Mesendoderm (in vitro differentiated cells): ENCODE results near the gene KDELR3.
A peak's percentile ranks its signal among the peaks of the same experiment; 100 is the strongest.

Experiments
- DNase-seq: peaks from one replicate; pipeline ENCODE4 v3.0.0; 2013
- H2AK5ac ChIP-seq: 2 replicates; pipeline ENCODE4 v1.6.1; 2013; ENCODE audit warnings: low read length, inconsistent platforms
- H2BK120ac ChIP-seq: 2 replicates; pipeline ENCODE4 v1.6.1; 2013; ENCODE audit warnings: low read depth, mild to moderate bottlenecking, low read length, moderate library complexity, mixed read lengths
- H2BK15ac ChIP-seq: replicated peaks from 2 replicates; pipeline ENCODE4 v1.6.1; 2013; ENCODE audit warnings: low read depth, mild to moderate bottlenecking, moderate library complexity
- H2BK5ac ChIP-seq: 2 replicates; pipeline ENCODE4 v1.6.1; 2013; ENCODE audit warnings: low read length, inconsistent platforms
- H3K18ac ChIP-seq: 2 replicates; pipeline ENCODE4 v1.6.1; 2013; ENCODE audit warnings: mild to moderate bottlenecking, low read length, mixed read lengths
- H3K23ac ChIP-seq: one replicate; pipeline ENCODE4 v1.6.1; 2013; ENCODE audit warnings: low read length
- H3K27ac ChIP-seq: 2 replicates; pipeline ENCODE4 v1.5.1; 2013; ENCODE audit warnings: low read depth, mild to moderate bottlenecking, inconsistent platforms, low read length, moderate library complexity
- H3K27me3 ChIP-seq: 2 replicates; pipeline ENCODE4 v1.6.1; 2013; ENCODE audit warnings: low read length, control low read depth, mild to moderate bottlenecking, inconsistent platforms; ENCODE audit not compliant: insufficient read depth, poor library complexity
- H3K36me3 ChIP-seq: 2 replicates; pipeline ENCODE4 v1.6.1; 2013; ENCODE audit warnings: low read length, inconsistent platforms; ENCODE audit not compliant: control insufficient read depth, insufficient read depth
- H3K4ac ChIP-seq: one replicate; pipeline ENCODE4 v1.6.1; 2013; ENCODE audit warnings: low read depth, mild to moderate bottlenecking, low read length, moderate library complexity
- H3K4me1 ChIP-seq: 2 replicates; pipeline ENCODE4 v1.6.1; 2013; ENCODE audit warnings: low read depth, low read length, inconsistent platforms; ENCODE audit not compliant: control insufficient read depth
- H3K4me2 ChIP-seq: 2 replicates; pipeline ENCODE4 v1.6.1; 2013; ENCODE audit warnings: low read length
- H3K4me3 ChIP-seq: 2 replicates; pipeline ENCODE4 v1.5.1; 2013; ENCODE audit warnings: mild to moderate bottlenecking, low read length
- H3K56ac ChIP-seq: one replicate; pipeline ENCODE4 v1.6.1; 2013; ENCODE audit warnings: low read length
- H3K79me1 ChIP-seq: 2 replicates; pipeline ENCODE4 v1.6.1; 2013; ENCODE audit warnings: low read length, inconsistent platforms
- H3K79me2 ChIP-seq: 2 replicates; pipeline ENCODE4 v1.6.1; 2013; ENCODE audit warnings: mild to moderate bottlenecking, low read length; ENCODE audit not compliant: control insufficient read depth, insufficient read depth
- H3K9ac ChIP-seq: 2 replicates; pipeline ENCODE4 v1.6.1; 2013; ENCODE audit warnings: low read length, inconsistent platforms
- H4K5ac ChIP-seq: one replicate; pipeline ENCODE4 v1.6.1; 2013; ENCODE audit warnings: low read length
- H4K8ac ChIP-seq: one replicate; pipeline ENCODE4 v1.6.1; 2013; ENCODE audit warnings: low read depth, mild to moderate bottlenecking, control low read depth, low read length, moderate library complexity
- WGBS: extraction: QIAGEN DNeasy Blood & Tissue Kit; methylation state at CpG from one replicate; pipeline ENCODE4 v1.1.7; 2013; ENCODE audit warnings: low lambda C conversion rate, missing lambda C conversion rate; ENCODE audit not compliant: insufficient coverage; ENCODE audit errors: extremely low coverage; 5-methylcytosine and 5-hydroxymethylcytosine counted together

The KDELR3 gene

GRCh38 chr22:38422611-38423511 lies 45.0 kb upstream of the KDELR3 start:
- H3K4me3 ChIP-seq = no peak overlapping the region
- no CpG with 5 or more reads among the region's 21 CpGs for WGBS
- H3K27ac ChIP-seq = no peak overlapping the region
- no peak overlapping the region for H3K18ac ChIP-seq
- H3K4me2 ChIP-seq = no peak overlapping the region
- H2BK15ac ChIP-seq = no peak overlapping the region
- no peaks in the 10 kb centered on the region for H3K36me3 ChIP-seq
- no peak overlapping the region for H3K23ac ChIP-seq
- DNase-seq = peak; percentile 58
- no peak overlapping the region for H4K5ac ChIP-seq
- H3K79me2 ChIP-seq = no peaks in the 10 kb centered on the region
- H2BK120ac ChIP-seq = no peak overlapping the region
- no peak overlapping the region for H2BK5ac ChIP-seq
- no peaks in the 10 kb centered on the region for H3K27me3 ChIP-seq
- H3K4me1 ChIP-seq = peaks cover 1% of the 10 kb centered on the region
- peak overlapping the region; percentile 68 for H3K56ac ChIP-seq
- H3K9ac ChIP-seq = peak overlapping the region; percentile 12
- no peaks in the 10 kb centered on the region for H3K79me1 ChIP-seq
- no peak overlapping the region for H3K4ac ChIP-seq
- H4K8ac ChIP-seq = no peak overlapping the region
- no peak overlapping the region for H2AK5ac ChIP-seq

GRCh38 chr22:38423512-38424503 lies 44.1 kb upstream of the KDELR3 start:
- H2BK15ac ChIP-seq = no peak overlapping the region
- H3K56ac ChIP-seq = no peak overlapping the region
- H3K4ac ChIP-seq = no peak overlapping the region
- no peak for DNase-seq
- peaks cover 1% of the 10 kb centered on the region for H3K4me1 ChIP-seq
- no peak overlapping the region for H3K27ac ChIP-seq
- no peaks in the 10 kb centered on the region for H3K27me3 ChIP-seq
- no peaks in the 10 kb centered on the region for H3K79me1 ChIP-seq
- H4K8ac ChIP-seq = no peak overlapping the region
- H3K18ac ChIP-seq = no peak overlapping the region
- H3K4me3 ChIP-seq = no peak overlapping the region
- H2AK5ac ChIP-seq = no peak overlapping the region
- no peak overlapping the region for H3K23ac ChIP-seq
- H3K79me2 ChIP-seq = no peaks in the 10 kb centered on the region
- no peak overlapping the region for H2BK5ac ChIP-seq
- H3K9ac ChIP-seq = no peak overlapping the region
- no CpG with 5 or more reads among the region's 18 CpGs for WGBS
- H3K4me2 ChIP-seq = no peak overlapping the region
- no peak overlapping the region for H2BK120ac ChIP-seq
- H4K5ac ChIP-seq = no peak overlapping the region
- H3K36me3 ChIP-seq = no peaks in the 10 kb centered on the region

DNA sequence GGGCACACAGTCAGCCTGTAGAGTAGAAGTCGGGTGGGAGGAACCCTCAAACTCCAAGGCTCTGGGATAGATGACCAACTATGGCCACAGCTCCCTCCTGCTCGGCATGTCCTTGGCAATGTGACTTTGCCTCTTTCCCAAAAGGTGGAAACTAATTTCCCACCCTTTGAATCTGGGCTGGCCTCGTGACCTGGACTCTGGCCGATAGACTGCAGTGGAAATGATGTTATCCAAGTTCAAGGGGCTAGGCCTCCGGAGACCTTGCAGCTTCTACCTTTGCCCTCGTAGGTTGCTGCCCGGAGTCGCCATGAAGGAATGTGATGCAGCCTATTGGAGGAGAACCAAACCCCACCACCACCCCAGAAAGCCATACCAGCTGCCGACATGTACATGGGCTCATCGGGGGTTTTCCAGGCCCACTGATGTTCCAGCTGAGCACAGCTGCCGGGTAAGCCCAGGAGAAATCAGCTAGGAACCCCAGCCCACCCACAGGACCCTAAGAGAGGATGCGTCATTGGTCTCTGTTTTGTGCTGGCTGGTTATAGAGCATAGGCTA lies 43.3 kb upstream of the KDELR3 start:
- no peaks in the 10 kb centered on the region for H3K79me1 ChIP-seq
- no peak overlapping the region for H2AK5ac ChIP-seq
- H3K9ac ChIP-seq = no peak overlapping the region
- H2BK15ac ChIP-seq = no peak overlapping the region
- no peak overlapping the region for H3K4me3 ChIP-seq
- H4K8ac ChIP-seq = no peak overlapping the region
- no peak overlapping the region for H4K5ac ChIP-seq
- no peak overlapping the region for H2BK120ac ChIP-seq
- no peak overlapping the region for H3K56ac ChIP-seq
- H3K4me1 ChIP-seq = peaks cover 1% of the 10 kb centered on the region
- WGBS = no CpG with 5 or more reads among the region's 12 CpGs
- no peaks in the 10 kb centered on the region for H3K79me2 ChIP-seq
- no peak overlapping the region for H3K18ac ChIP-seq
- H3K4ac ChIP-seq = no peak overlapping the region
- H3K27ac ChIP-seq = no peak overlapping the region
- no peak for DNase-seq
- H3K23ac ChIP-seq = no peak overlapping the region
- H3K27me3 ChIP-seq = no peaks in the 10 kb centered on the region
- no peaks in the 10 kb centered on the region for H3K36me3 ChIP-seq
- no peak overlapping the region for H3K4me2 ChIP-seq
- no peak overlapping the region for H2BK5ac ChIP-seq

GRCh38 chr22:38426628-38427027 lies 41.3 kb upstream of the KDELR3 start:
- no peak overlapping the region for H4K5ac ChIP-seq
- no peak overlapping the region for H2BK5ac ChIP-seq
- H3K79me2 ChIP-seq = no peaks in the 10 kb centered on the region
- H2AK5ac ChIP-seq = no peak overlapping the region
- no peaks in the 10 kb centered on the region for H3K27me3 ChIP-seq
- H3K23ac ChIP-seq = no peak overlapping the region
- H3K4me1 ChIP-seq = peaks cover 1% of the 10 kb centered on the region
- H2BK15ac ChIP-seq = no peak overlapping the region
- H3K36me3 ChIP-seq = no peaks in the 10 kb centered on the region
- H3K27ac ChIP-seq = no peak overlapping the region
- whole genome bisulfite sequencing = no CpG with 5 or more reads among the region's 17 CpGs
- no peak overlapping the region for H2BK120ac ChIP-seq
- H3K4me3 ChIP-seq = no peak overlapping the region
- no peak for DNase-seq
- no peak overlapping the region for H3K4me2 ChIP-seq
- no peak overlapping the region for H4K8ac ChIP-seq
- H3K79me1 ChIP-seq = no peaks in the 10 kb centered on the region
- no peak overlapping the region for H3K18ac ChIP-seq
- no peak overlapping the region for H3K9ac ChIP-seq
- no peak overlapping the region for H3K56ac ChIP-seq
- no peak overlapping the region for H3K4ac ChIP-seq

GRCh38 chr22:38427465-38427864 lies 40.4 kb upstream of the KDELR3 start:
- H4K5ac ChIP-seq = no peak overlapping the region
- no CpG with 5 or more reads among the region's 36 CpGs for WGBS

More at GRCh38 chr22:38427465-38427864, 40.4 kb upstream of the KDELR3 start:
- H3K27ac ChIP-seq = no peak overlapping the region
- no peaks in the 10 kb centered on the region for H3K79me1 ChIP-seq
- H3K4me2 ChIP-seq = no peak overlapping the region
- DNase-seq = no peak
- no peak overlapping the region for H3K23ac ChIP-seq
- H2AK5ac ChIP-seq = no peak overlapping the region
- H2BK15ac ChIP-seq = no peak overlapping the region
- H3K4me3 ChIP-seq = no peak overlapping the region
- no peak overlapping the region for H2BK5ac ChIP-seq
- no peak overlapping the region for H4K8ac ChIP-seq
- H3K4ac ChIP-seq = no peak overlapping the region
- H3K27me3 ChIP-seq = no peaks in the 10 kb centered on the region
- no peak overlapping the region for H3K18ac ChIP-seq
- H3K56ac ChIP-seq = no peak overlapping the region
- no peak overlapping the region for H3K9ac ChIP-seq
- no peaks in the 10 kb centered on the region for H3K36me3 ChIP-seq
- no peak overlapping the region for H2BK120ac ChIP-seq
- no peaks in the 10 kb centered on the region for H3K79me2 ChIP-seq
- peaks cover 1% of the 10 kb centered on the region for H3K4me1 ChIP-seq
